Heart left ventricle (tissue), 13 donors: ENCODE results near the gene MED29.

Source experiments
- CTCF ChIP-seq, 12 donors: fragments of 200-600 bp; sonication (generic) in 4 of 12; IDR thresholded peaks; one replicate each; pipeline versions ENCODE4 v1.5.0 to v1.8.0; 2018 to 2022; ENCODE audit warnings: antibody characterized with exemption in 12 of 12, mild to moderate bottlenecking in 5 of 12
- POLR2A ChIP-seq, 2 donors: fragments of 450-650 bp; IDR thresholded peaks; one replicate each; pipeline ENCODE4 v1.6.1; 2017; ENCODE audit warnings: antibody characterized with exemption in 2 of 2, mild to moderate bottlenecking in 2 of 2, moderate library complexity in 2 of 2
- donor health status: ischemic (EF 13 %, LVEDD 7.1; RV severe dilation, severe dysfunction).
- donor health status: DM: no; HTN: yes; CAD: no.
- donor health status: DM: no; HTN: no; CAD: no.
- donor health status: ischemic (EF 25% LVEDD 6.9; RV normal size, moderate dysfunction).
- donor health status: ischemic (EF 25% LVEDD 5.7; RV mildly dilated, moderate dysfunction).
- donor health status: ischemic (EF 35%, LVEDD 5.7; RV mildly dilated, moderate dysfunction).
- donor health status: nonischemic (EF 11% LVEDD 7.7; RV severe dilation, severe dysfunction).
- donor health status: DM: yes; HTN: yes; CAD: no.
- donor health status: PGD.
- donor health status: ischemic (EF 29% LVEDD 5.4; RV normal size, mild dysfunction).
- donor health status: nonischemic (EF 23%, LVEDD 6.1; RV moderate dilation, normal function).

- peak; percentile 66 to 99 for TF ChIP-seq POLR2A (IDR thresholded peaks at IDR 0.05)
- peak in 1 of 12 donors; percentile 15 for TF ChIP-seq CTCF (IDR thresholded peaks at IDR 0.05)
These were observed 15.7 kb downstream of the MED29 start, which contains the start of gene ZFP36 for GRCh38 chr19:39406656-39407409.
